Mesenchymal stem cell (in vitro differentiated cells and primary cell): ENCODE measurements around the gene HECA.

ENCODE experiments used
- DNase-seq: peaks from one replicate; pipeline ENCODE4 v3.0.0-alpha.2; 2013
- H2AFZ ChIP-seq: one replicate; pipeline ENCODE4 v1.6.1; 2013; ENCODE audit warnings: low read depth, mild to moderate bottlenecking, control low read depth, inconsistent platforms, low read length, moderate library complexity
- H2AK5ac ChIP-seq: 2 replicates; pipeline ENCODE4 v1.6.1; 2013; ENCODE audit warnings: low read length, moderate library complexity, mild to moderate bottlenecking, inconsistent platforms; ENCODE audit not compliant: severe bottlenecking
- H2BK120ac ChIP-seq: one replicate; pipeline ENCODE4 v1.6.1; 2013; ENCODE audit warnings: low read depth, mild to moderate bottlenecking, inconsistent platforms, low read length, moderate library complexity
- H2BK12ac ChIP-seq, 2 experiments: one replicate each; pipeline ENCODE4 v1.6.1; 2013; ENCODE audit warnings: inconsistent platforms in 2 of 2, low read length in 2 of 2, mild to moderate bottlenecking in 2 of 2, moderate library complexity in 2 of 2, control low read depth in 1 of 2
- H2BK15ac ChIP-seq: one replicate; pipeline ENCODE4 v1.6.1; 2013; ENCODE audit warnings: mild to moderate bottlenecking, low read depth, inconsistent platforms; ENCODE audit not compliant: poor library complexity, severe bottlenecking
- H2BK5ac ChIP-seq: 2 replicates; pipeline ENCODE4 v1.6.1; 2013; ENCODE audit warnings: low read depth, mild to moderate bottlenecking, low read length, control low read depth, inconsistent platforms; ENCODE audit not compliant: poor library complexity, severe bottlenecking
- H3K14ac ChIP-seq, 2 experiments: one replicate each; pipeline ENCODE4 v1.6.1; 2013; ENCODE audit warnings: inconsistent platforms in 2 of 2, low read length in 2 of 2, control low read depth in 1 of 2, mild to moderate bottlenecking in 1 of 2, moderate library complexity in 1 of 2
- H3K18ac ChIP-seq, 2 experiments: one replicate each; pipeline ENCODE4 v1.6.1; 2013; ENCODE audit warnings: inconsistent platforms in 2 of 2, low read length in 2 of 2, control low read depth in 1 of 2, low read depth in 1 of 2, mild to moderate bottlenecking in 1 of 2
- H3K23ac ChIP-seq, 2 experiments: one replicate each; pipeline ENCODE4 v1.6.1; 2013; ENCODE audit warnings: inconsistent platforms in 2 of 2, low read length in 2 of 2, mild to moderate bottlenecking in 2 of 2, moderate library complexity in 2 of 2, control low read depth in 1 of 2
- H3K27ac ChIP-seq: 2 replicates; pipeline ENCODE4 v1.5.1; 2013; ENCODE audit warnings: mild to moderate bottlenecking, moderate library complexity, low read length, control low read depth, inconsistent platforms; ENCODE audit not compliant: poor library complexity, severe bottlenecking
- H3K27me3 ChIP-seq, 2 experiments: 2 replicates each; pipeline versions ENCODE4 v1.6.1 to v1.7.0; 2013; ENCODE audit warnings: low read length in 2 of 2, mild to moderate bottlenecking in 2 of 2, moderate library complexity in 2 of 2, control low read depth in 1 of 2, inconsistent platforms in 1 of 2; ENCODE audit not compliant: control insufficient read depth in 1 of 2, insufficient read depth in 1 of 2
- H3K36me3 ChIP-seq, 2 experiments: 2 replicates each; pipeline versions ENCODE4 v1.6.1 to v1.7.0; 2013; ENCODE audit warnings: low read length in 2 of 2, control low read depth in 1 of 2, inconsistent platforms in 1 of 2, low read depth in 1 of 2, mild to moderate bottlenecking in 1 of 2; ENCODE audit not compliant: insufficient read depth in 2 of 2, control insufficient read depth in 1 of 2
- H3K4ac ChIP-seq, 2 experiments: one replicate each; pipeline ENCODE4 v1.6.1; 2013; ENCODE audit warnings: inconsistent platforms in 2 of 2, low read length in 2 of 2, mild to moderate bottlenecking in 2 of 2, moderate library complexity in 2 of 2, control low read depth in 1 of 2, low read depth in 1 of 2
- H3K4me1 ChIP-seq: 2 replicates; pipeline ENCODE4 v1.6.1; 2013; ENCODE audit warnings: low read depth, low read length, control low read depth; ENCODE audit not compliant: control insufficient read depth, insufficient read depth
- H3K4me2 ChIP-seq: 2 replicates; pipeline ENCODE4 v1.6.1; 2013; ENCODE audit warnings: low read length, mild to moderate bottlenecking, inconsistent platforms; ENCODE audit not compliant: poor library complexity, severe bottlenecking
- H3K4me3 ChIP-seq, 2 experiments: 2 replicates each; pipeline versions ENCODE4 v1.5.1 to v1.7.0; 2013; ENCODE audit warnings: low read length in 2 of 2, mild to moderate bottlenecking in 2 of 2, control low read depth in 1 of 2, low read depth in 1 of 2; ENCODE audit not compliant: insufficient read depth in 1 of 2
- H3K79me1 ChIP-seq: replicated peaks from 2 replicates; pipeline ENCODE4 v1.6.1; 2013; ENCODE audit warnings: mild to moderate bottlenecking, control low read depth, low read length, inconsistent platforms; ENCODE audit not compliant: poor library complexity, severe bottlenecking
- H3K9ac ChIP-seq: 2 replicates; pipeline ENCODE4 v1.7.0; 2013; ENCODE audit warnings: mild to moderate bottlenecking, low read length, moderate library complexity
- H3K9me3 ChIP-seq: 2 replicates; pipeline ENCODE4 v1.7.0; 2013; ENCODE audit warnings: mild to moderate bottlenecking, low read length; ENCODE audit not compliant: control insufficient read depth
- H4K8ac ChIP-seq: one replicate; pipeline ENCODE4 v1.6.1; 2013; ENCODE audit warnings: inconsistent platforms, mild to moderate bottlenecking, low read length, moderate library complexity
- H4K91ac ChIP-seq: one replicate; pipeline ENCODE4 v1.6.1; 2013; ENCODE audit warnings: mild to moderate bottlenecking, low read length, inconsistent platforms
- WGBS: methylation state at CpG from one replicate; pipeline ENCODE4 v1.1.7; 2013; ENCODE audit warnings: mixed read lengths; 5-methylcytosine and 5-hydroxymethylcytosine counted together

The HECA gene

DNA sequence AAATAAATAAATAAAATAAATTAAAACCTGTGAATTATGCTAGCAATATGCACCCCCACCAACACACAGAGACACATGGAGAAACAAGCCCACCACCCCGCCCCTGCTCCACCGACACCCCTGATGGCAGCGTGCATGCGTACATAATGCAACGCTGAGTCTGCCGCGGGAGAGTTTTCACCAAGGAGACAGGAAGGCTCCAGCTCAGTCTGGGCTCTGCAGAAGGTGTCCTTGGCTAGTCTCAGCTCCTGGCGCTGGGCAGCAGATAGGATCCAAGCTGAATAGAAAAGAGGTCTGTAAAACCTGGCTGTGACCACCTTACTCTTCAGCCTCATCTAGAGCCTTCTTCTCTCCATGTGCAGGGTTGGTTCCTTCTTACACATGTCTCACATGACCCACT, 26.5 kb upstream of the HECA start:
- Histone ChIP-seq H4K8ac (no peak overlapping the region), H2BK5ac (no peak overlapping the region), H3K9ac (no peak overlapping the region), H3K9me3 (no peaks in the 10 kb centered on the region), H3K27ac (no peak overlapping the region), H3K27me3 (no peaks in the 10 kb centered on the region), H3K23ac (no peak overlapping the region), H3K4me2 (no peak overlapping the region), H3K4me1 (no peaks in the 10 kb centered on the region), H3K4ac (no peak overlapping the region), H3K79me1 (no peaks in the 10 kb centered on the region), H3K14ac (no peak overlapping the region), H3K18ac (no peak overlapping the region), H2AK5ac (no peak overlapping the region), H2BK120ac (no peak overlapping the region), H2BK15ac (no peak overlapping the region), H2AFZ (no peak overlapping the region), H3K36me3 (no peaks in the 10 kb centered on the region), H4K91ac (no peak overlapping the region), H2BK12ac (no peak overlapping the region), H3K4me3 (no peak overlapping the region)
- DNase-seq = no peak
- WGBS = 97% methylated on average over 8 of the region's 8 CpGs

DNA sequence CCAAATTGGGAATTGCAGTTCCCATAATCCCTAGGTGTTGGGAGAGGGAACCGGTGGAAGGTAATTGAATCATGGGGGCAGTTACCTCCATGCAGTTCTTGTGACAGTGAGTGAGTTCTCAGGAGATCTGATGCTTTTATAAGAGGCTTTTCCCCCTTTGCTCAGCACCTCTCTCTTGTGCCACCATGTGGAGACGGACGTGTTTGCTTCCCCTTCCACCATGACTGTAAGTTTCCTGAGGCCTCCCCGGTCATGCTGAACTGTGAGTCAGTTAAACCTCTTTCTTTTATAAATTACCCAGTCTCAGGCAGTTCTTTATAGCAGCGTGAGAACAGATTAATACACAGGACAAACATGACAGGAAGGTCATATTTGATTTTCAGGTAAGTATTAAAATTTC, 25.3 kb upstream of the HECA start:
- WGBS = 54% methylated on average over 4 of the region's 5 CpGs
- Histone ChIP-seq H2BK5ac (no peak overlapping the region), H3K4me1 (no peaks in the 10 kb centered on the region), H2BK120ac (no peak overlapping the region), H4K8ac (no peak overlapping the region), H3K27ac (no peak overlapping the region), H3K36me3 (no peaks in the 10 kb centered on the region), H3K4ac (no peak overlapping the region), H3K4me2 (no peak overlapping the region), H3K14ac (no peak overlapping the region), H4K91ac (no peak overlapping the region), H3K18ac (no peak overlapping the region), H2BK15ac (no peak overlapping the region), H3K27me3 (no peaks in the 10 kb centered on the region), H3K9me3 (no peaks in the 10 kb centered on the region), H2AFZ (no peak overlapping the region), H3K79me1 (no peaks in the 10 kb centered on the region), H3K4me3 (no peak overlapping the region), H3K23ac (no peak overlapping the region), H2BK12ac (no peak overlapping the region), H2AK5ac (no peak overlapping the region), H3K9ac (no peak overlapping the region)
- DNase-seq = peak; percentile 28

DNA sequence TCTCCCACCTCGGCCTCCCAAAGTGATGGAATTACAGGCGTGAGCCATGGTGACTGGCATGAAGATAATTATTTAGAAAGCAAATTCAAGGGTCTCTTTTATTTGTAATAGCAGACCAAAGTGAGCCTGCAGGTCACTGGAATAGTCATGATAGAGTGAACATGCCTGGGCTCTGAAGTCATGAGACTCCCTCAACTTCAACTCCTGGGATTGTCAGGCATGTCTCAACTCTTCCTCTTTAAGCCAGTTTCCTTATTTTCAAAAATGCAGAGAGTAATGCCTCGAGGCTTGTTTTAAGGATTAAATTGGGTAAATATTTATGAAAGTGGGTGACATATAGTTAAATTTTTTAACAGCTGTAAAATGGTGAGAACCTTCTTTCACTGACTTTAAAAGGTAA, 22.7 kb upstream of the HECA start:
- H3K4me3 ChIP-seq = no peak overlapping the region
- no peak overlapping the region for H2AFZ ChIP-seq
- H3K4ac ChIP-seq = no peak overlapping the region
- no peak overlapping the region for H3K14ac ChIP-seq
- no peak overlapping the region for H3K4me2 ChIP-seq
- peaks cover 0 to 2% of the 10 kb centered on the region in 2 experiments for H3K27me3 ChIP-seq
- H2BK15ac ChIP-seq = no peak overlapping the region
- no peak overlapping the region for H4K91ac ChIP-seq
- H2AK5ac ChIP-seq = no peak overlapping the region
- H3K4me1 ChIP-seq = no peaks in the 10 kb centered on the region
- H3K9ac ChIP-seq = no peak overlapping the region
- no peak overlapping the region for H3K27ac ChIP-seq
- H2BK5ac ChIP-seq = no peak overlapping the region
- H2BK120ac ChIP-seq = no peak overlapping the region
- no peaks in the 10 kb centered on the region for H3K9me3 ChIP-seq
- H3K79me1 ChIP-seq = no peaks in the 10 kb centered on the region
- no peak overlapping the region for H3K18ac ChIP-seq
- H3K23ac ChIP-seq = no peak overlapping the region
- DNase-seq = no peak
- H4K8ac ChIP-seq = no peak overlapping the region
- no peak overlapping the region for H2BK12ac ChIP-seq
- no peaks in the 10 kb centered on the region for H3K36me3 ChIP-seq
- WGBS = 86% methylated on average over 3 of the region's 3 CpGs

DNA sequence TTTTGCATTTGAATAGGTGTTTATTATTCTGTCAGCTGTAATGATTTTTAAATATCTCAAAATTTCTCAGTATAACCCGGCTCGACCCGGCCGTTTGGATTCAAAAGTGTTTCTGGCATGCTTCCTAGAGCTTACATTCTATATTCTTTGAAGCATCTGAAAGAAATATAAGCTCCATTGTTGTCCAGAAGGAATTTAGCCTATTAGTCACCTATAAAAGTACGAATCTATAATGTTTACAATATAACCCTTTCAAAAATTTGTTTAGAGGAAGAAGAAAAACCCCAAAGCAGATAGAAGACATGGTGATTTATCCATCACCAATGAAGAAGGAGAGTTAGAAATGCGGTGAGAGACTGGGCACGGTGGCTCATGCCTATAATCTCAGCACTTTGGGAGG, 22.3 kb upstream of the HECA start:
- H2AFZ ChIP-seq = no peak overlapping the region
- WGBS = 97% methylated on average over 2 of the region's 7 CpGs
- no peak overlapping the region for H3K9ac ChIP-seq
- H3K18ac ChIP-seq = no peak overlapping the region
- H3K36me3 ChIP-seq = no peaks in the 10 kb centered on the region
- no peak overlapping the region for H4K91ac ChIP-seq
- H3K27me3 ChIP-seq = peaks cover 0 to 2% of the 10 kb centered on the region in 2 experiments
- H2AK5ac ChIP-seq = no peak overlapping the region
- no peak overlapping the region for H3K14ac ChIP-seq
- no peak overlapping the region for H4K8ac ChIP-seq
- no peak overlapping the region for H3K4ac ChIP-seq
- no peaks in the 10 kb centered on the region for H3K4me1 ChIP-seq
- H3K23ac ChIP-seq = no peak overlapping the region
- no peak overlapping the region for H3K4me3 ChIP-seq
- no peaks in the 10 kb centered on the region for H3K9me3 ChIP-seq
- H3K4me2 ChIP-seq = no peak overlapping the region
- no peak overlapping the region for H2BK120ac ChIP-seq
- H3K27ac ChIP-seq = no peak overlapping the region
- no peak for DNase-seq
- H2BK12ac ChIP-seq = no peak overlapping the region
- H2BK5ac ChIP-seq = no peak overlapping the region
- no peak overlapping the region for H2BK15ac ChIP-seq
- no peaks in the 10 kb centered on the region for H3K79me1 ChIP-seq
